Activated CD8-positive, alpha-beta memory T cell treated with anti-CD3 and anti-CD28 coated beads for 4 hours (primary cell): ENCODE measurements around the gene ASB7.

ENCODE experiments used
- DNase-seq, 2 donors: peaks; one replicate each; pipeline ENCODE4 v3.0.0-alpha.2; 2020; ENCODE audit warnings: low read depth in 2 of 2

ASB7 gene

DNA sequence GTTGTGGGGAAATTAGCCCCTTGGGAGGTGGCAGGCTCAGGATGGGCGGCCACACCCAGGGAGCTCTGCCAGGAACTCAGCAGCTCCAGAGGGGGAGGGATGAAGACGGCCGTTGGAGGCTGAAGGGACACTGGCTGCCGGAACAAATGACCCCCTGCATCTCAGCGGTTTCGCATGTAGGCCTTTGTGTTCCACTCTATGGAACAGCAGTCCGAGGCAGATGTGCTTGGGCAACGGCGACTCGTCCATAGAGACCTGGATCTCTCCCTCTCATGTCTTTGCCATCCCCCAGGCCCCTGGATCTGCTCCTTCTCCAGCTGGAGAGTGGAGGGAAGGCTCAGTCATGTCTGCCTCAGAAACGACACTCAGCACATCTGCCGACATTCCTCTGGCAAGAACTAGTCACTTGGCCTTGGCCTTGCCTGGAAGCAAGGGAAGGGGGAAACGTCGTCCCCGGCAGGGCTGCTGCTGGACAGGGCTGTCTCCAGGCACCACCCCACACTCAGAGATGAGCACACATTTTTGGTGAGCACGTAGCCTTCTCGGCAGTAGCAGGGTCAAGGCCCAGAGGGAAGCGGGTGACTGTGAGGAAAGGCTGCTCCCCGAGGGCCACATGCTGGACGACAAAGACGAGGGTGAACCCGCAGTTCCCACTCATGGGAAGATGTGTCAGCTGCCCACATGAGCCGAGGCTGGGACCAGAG is 83.8 kb downstream of the ASB7 start:
- no peak for DNase-seq

DNA sequence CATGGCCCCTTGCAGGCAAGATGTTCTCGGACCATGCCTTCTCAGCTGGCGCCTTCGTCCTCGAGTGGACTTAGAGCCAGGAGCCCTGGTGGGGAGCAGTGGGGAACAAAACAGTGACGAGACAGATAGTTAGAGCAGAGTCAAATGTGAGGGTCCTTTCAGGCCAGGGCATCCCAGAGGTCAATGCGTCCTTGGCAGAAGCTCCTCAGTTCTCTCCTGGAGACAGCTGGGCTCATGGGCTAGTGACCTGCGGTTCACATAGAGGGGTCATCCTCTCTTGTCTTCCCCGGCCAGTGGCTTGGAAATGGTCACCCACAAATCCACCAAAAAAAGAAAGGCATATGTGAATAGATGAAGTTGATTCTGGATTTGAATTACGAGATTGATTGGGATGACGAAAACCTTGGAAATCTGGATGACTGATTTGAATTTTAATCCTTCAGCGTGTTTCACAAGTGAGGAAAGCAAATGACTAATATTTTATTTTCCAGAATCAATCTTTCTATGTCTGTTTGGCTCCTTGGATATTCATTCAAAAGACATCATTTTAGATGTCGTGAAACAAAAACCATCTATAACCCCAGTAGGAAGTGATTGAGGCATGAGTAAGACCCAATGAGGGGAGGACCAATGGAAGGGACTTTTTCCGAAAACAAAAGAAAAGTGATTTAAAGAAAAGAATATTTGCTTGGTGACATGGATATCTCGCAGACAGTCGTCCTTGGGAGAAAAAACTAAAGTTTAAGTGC is 84.5 kb downstream of the ASB7 start:
- DNase-seq, result no peak

DNA sequence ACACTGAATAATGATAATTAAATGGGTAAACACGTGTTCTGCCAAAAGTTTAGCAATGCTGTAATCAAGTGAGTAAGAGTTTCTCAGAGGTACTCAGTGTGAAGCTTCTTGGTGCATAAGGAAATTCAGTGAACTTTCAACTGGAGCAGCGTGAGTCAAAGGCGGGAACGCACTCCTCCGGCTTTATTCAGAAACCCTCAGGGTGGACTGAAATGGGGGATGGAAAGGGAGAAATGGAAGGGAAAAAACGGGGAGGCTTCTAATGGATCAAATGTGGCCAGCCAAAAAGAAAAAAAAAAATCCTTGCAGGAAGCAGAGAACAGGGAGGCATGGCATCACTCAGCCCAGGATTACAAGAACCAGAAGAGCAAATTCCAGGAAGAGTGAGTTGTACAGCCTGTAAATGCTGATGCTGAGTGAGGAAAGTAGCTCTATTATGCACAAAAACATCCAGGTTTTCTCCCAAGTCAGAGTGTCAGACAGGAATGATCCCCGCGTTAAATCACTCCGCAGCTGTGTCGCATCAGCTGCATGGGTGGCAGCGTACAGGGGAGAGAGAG is 85.3 kb downstream of the ASB7 start:
- DNase-seq, result no peak

DNA sequence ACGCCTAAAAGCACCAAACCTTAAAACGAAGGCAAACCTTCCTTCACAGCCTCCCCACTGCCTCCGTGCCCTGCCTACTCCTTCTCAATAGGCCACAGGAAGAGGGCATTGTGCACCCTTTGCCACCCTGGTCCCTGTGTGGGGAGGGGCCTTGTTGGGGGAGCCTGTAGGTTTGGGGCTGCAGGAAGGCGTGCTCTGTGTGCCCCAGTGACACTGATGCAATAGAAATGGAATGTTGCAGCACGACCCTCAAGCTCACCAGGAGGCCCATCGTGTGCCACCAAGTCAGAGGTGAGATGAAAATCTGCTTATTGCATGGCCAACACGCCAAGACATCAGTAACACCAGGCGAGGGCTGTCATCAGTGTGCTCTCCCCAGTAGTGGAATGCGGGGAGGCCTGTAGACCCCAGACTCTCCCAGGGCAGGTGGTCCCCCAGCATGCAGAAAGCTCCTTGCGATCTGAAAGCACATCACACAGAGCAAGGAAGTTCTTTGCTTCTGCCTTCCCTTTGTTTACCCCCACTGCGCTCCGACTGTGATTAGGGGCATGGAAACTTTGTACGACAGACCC is 86.2 kb downstream of the ASB7 start:
- no peak for DNase-seq

DNA sequence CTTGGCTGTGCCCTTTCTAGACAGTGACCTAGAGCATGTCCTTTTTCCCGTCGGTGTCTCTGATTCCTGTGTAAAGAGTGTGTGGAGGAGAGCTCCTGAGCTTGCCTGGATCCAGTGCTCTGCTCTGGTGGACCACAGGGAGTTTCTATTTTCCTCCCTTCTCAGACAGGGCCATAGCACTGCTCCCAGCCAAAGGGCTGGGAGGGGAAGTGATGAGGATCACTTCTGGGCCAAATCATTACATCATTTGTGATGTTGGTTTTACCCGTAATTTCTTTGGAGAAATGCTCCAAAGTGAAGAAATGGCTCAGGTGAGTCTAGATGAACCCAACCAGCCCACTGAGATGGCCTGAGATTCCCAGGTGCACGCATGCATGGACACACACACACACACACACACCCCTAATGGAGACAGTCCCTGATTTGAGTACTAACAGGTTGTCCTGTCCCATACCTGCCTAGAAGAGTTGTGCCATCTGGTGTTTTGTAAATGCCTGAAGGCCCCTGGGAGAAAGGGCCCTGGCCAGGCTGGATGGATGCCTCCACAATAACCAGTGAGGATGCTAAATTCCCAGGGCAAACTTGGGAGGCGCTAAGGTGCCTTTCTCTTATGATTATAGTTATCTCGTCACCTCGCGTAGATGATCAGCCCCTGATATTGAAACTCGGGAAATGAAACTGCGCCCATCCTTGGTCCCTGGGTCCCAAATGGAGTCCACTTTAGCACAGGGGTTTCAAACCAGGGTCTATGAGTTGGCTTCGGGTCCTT is 86.9 kb downstream of the ASB7 start:
- DNase-seq, result no peak

DNA sequence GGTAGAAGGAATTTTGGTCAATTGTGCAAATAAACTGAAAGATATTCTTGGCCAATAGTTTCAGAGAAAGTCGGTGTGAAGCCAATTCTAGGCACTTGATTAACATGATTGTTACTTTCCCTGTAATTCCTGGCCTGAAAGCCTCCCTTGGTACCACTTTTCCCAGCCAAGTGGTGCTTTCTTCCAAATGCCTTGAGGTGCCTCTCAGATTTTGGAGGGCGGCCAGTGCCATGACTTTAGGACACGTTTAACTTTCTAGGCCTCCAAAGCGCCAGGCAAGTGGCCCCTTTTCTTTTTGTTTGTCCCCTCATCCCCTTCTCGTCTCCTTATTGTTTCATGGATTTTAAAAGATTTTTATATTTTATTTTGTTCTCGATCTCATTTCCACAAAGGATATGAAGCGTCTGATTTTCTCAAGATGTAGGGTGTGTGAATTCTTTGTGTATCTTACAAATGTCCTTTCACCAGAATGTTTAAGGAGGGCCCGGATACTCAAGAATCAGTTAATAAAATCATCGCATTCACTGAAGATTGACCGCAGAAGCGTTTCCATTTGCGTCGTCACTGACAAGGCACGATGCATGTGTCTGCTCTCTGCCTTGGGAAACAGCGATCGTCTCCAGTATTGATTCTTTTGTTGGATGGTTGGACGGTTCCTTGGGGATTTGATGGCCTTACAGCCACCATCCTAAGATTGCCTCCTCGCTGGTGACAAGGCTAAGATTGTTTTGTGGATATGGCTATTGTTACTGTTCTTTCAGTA is 87.8 kb downstream of the ASB7 start:
- DNase-seq, result no peak

DNA sequence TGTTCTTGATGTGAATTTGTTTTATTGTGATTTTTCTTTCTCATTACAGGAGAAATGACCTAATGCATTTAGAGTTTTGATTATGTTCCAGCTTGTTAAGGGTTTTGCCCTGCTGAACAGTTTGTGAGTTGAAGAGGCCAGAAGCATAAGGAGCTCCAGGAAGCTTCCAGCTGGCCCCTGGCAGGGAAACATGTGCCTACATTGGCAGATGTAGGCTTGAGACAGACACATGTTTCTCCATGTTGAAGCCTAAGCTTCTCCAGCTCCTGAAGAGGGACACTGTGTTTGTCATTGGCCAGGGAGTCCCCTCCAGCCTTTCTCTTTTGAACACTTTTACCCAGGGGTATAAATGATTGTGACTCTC is 88.4 kb downstream of the ASB7 start:
- no peak for DNase-seq

DNA sequence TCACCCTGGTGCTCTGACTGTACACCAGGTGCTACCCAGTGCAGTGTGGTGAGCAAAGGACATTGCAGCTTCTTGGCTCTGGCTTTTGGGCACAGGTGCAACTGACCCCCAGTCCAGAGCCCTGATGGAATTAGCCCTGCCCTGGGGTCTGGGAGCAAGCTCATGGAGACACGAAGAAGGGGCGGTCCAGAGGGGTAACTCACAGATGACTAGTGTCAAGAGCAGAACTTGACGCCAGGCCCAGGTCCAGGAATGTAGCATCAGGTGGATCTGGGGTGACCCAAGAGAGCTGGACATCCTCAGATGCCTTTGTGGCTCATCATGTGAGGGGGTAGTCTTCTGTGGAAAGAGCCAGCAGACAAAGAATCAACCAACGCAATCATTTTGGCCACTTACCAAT is 88.9 kb downstream of the ASB7 start:
- DNase-seq, result no peak

DNA sequence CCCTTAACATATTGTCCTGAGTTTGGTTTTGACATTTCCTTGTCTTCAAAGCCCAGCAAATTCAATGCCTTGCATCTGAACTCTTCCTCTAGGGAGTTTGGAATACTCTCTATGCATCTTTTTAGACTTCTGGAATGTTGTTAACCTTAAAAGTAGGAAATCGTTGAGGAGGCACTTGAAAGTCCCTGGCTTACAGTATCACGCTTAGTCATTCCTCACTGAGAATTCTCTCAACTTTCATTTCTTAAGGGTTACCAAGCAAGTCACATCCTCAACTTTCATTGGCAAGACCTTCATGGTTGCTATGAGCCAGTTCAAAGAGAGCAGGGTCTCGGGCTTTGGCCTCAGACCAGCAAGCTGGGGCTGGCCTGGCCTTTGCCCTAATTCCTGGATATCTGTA is 89.9 kb downstream of the ASB7 start:
- DNase-seq, result no peak

DNA sequence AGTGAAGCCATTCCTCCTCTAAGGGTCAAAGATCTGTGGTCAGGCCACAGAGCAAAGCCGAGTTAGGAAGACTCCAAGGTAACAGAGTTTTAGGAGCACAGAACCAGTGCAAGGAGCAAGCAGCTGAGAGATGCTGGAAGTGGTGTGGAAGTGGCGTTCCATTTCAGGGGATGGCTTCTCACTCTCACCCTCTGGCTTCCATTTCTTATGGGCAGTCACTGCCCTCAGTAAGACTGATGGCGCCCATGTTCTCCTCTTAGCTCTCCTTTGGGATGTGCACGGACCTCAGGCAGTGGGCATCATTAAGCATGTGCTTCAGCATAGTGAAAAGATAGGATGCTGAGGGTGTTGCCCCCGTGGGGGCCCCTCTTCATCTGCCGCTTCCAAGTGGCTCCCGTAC is 90.3 kb downstream of the ASB7 start:
- no peak for DNase-seq

DNA sequence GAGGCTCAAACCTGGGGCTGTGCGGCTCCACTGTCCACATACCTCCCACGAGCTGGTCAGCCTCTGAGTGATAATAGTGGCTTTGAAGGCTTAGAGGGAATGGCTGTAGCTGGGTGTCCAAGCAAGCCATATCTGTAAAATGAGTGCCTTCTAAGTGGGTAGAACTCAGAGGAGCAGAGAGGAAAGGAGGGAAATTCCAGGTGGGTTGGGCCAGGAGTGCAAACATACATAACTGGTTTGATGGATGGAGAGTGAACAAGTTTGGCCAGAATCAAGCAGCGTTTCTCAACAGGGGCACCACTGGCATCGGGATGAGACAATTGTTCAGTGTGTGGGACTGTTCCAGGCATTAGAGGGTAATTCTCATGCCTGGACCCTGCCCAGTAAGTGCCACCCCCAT is 91.1 kb downstream of the ASB7 start:
- no peak for DNase-seq

DNA sequence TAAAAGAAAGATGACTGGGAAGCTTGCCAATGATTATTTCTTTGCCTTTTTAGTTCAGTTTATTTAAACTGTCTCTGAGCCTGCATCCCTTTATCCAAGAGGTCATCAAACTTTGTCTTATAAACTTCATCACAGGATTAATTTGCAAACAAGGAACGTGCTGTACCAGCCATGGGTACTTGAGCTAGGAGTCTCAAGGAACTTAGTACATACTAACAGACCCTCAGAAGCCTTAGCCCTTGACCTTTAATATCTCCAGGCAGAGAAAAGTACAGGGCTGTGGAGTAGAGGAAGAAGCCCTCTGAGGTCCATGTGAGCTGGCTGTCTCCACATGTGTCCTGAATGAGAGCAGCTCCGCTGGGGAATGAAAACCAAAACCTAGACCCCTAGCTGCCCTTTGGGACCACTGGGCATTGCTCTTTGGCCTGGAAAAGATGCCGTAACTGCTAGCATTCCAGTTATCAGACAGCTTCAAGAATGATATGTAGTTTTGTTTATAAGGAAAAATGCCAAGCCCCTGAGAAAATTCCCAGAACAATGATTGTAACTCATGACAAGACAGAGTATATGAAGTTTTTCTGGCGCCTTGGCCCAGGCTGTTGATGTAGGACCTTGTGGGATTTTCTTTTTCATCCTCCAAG is 92.1 kb downstream of the ASB7 start:
- DNase-seq, result no peak

DNA sequence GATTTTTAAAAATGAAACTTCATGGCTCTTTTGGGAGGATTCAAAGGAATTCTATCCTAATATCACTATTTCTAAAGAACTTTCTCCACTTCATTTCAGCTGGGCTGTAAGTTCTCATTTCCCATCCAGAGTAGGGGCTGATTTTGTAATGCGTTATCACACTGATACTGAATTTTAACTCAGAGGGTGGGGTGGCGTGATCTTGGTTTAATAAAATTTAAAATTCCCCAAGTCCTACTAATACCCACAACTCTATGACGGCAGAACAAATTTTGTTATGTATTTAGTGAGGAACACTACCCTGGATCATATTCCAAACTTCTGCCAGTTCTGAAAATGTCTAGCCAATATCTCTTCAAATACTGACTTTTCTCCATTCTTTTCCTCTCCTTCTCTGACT is 92.7 kb downstream of the ASB7 start:
- DNase-seq, result no peak

DNA sequence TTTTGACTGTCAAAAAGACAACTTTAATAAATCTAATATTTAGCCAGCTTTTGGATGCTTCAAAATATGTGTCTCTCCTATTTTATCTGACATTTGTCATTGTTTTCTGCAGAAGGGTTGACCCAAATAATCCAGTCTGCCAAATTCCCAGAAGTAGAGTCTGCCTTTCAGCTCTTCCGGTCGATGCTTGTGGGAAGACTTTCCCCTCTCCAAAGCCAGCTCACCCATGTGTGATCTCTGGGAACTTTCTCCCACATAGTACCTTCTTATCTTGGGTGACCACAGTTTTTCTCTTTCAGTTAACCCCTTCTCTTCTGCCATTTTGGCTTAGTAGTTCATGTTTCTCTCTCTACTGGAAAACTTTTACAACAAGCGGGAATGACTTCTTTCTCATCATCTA is 94.1 kb downstream of the ASB7 start:
- DNase-seq, result no peak
